GM19328 (cell line): ENCODE measurements around the gene MADD.

Source experiments
- ATAC-seq: cut with Tn5 transposase; IDR thresholded peaks from one replicate; pipeline ENCODE4 v1.9.1; 2021; ENCODE audit warnings: mild to moderate bottlenecking, moderate library complexity; ENCODE audit not compliant: unreplicated experiment

The MADD gene

GRCh38 chr11:47378010-47378835 is 108.3 kb downstream of the MADD start, which contains the start of gene SPI1:
Gene SPI1 (minus strand): TSS chr11:47378547. CDS start chr11:47378353, 194 bp downstream.
- ATAC-seq, result peak; percentile 70

DNA sequence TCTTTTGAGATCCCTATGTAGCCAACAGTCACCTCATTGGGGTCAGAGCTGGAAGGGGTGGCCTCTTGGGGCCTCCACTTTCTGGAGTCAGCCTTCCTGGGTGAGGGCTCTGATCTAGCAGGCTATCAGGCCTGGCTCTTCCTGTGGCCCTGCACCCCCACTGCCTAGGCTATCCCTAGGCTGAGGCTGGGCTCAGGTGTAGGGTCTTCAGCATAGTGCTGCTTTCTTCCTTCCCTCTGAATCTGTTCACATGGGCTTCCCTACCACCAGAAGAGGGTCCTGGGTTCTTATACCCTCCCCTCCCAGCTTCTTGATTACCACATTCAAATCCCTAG is 108.9 kb downstream of the MADD start:
- ATAC-seq, result peak; percentile 11

- no peak for ATAC-seq
These were observed 109.4 kb downstream of the MADD start for GRCh38 chr11:47379317-47379716.
